H1 (cell line): ENCODE results near the gene GINS2. TPM values are rescaled to one million over a fixed set of nuclear protein-coding genes. Genes with fewer than 3 reads are reported as not detected.

Experiments
- CTCF ChIA-PET: fragments of 300-600 bp; sonication (Branson Sonifier 250); formaldehyde crosslinking; loops from one replicate; lab custom pipeline; 2021; ENCODE audit not compliant: partially characterized antibody; lab: Charles Lee
- POLR2A ChIA-PET: fragments of 300-600 bp; sonication (Branson Sonifier 250); formaldehyde crosslinking; loops from one replicate; lab custom pipeline; 2021; ENCODE audit warnings: inconsistent platforms; ENCODE audit not compliant: partially characterized antibody; lab: Charles Lee
- DNase-seq, 2 experiments: peaks; one replicate each; pipeline versions ENCODE4 v3.0.0 to v3.0.0-alpha.2; 2010 to 2022; ENCODE audit warnings: low spot score in 2 of 2, low read depth in 1 of 2, mixed read lengths in 1 of 2
- FAIRE-seq: peaks from 2 replicates; lab custom pipeline; 2011; peaks lifted over from hg19 to GRCh38; lab: Jason Lieb, UNC
- H2AFZ ChIP-seq: 2 replicates; pipeline ENCODE4 v1.8.1; 2012; ENCODE audit warnings: low read length, inconsistent platforms
- H2AK5ac ChIP-seq: 2 replicates; pipeline ENCODE4 v1.6.1; 2013; ENCODE audit warnings: low read depth, low read length
- H2BK120ac ChIP-seq: replicated peaks from 2 replicates; pipeline ENCODE3; 2013; ENCODE audit warnings: low read depth, low read length, inconsistent platforms
- H2BK12ac ChIP-seq: 2 replicates; pipeline ENCODE4 v1.6.1; 2013; ENCODE audit warnings: low read depth, low read length
- H2BK15ac ChIP-seq: 2 replicates; pipeline ENCODE4 v1.6.1; 2013; ENCODE audit warnings: low read length
- H2BK20ac ChIP-seq: 2 replicates; pipeline ENCODE4 v1.6.1; 2013; ENCODE audit warnings: low read length
- H2BK5ac ChIP-seq: 2 replicates; pipeline ENCODE4 v1.6.1; 2013; ENCODE audit warnings: low read depth, low read length
- H3K14ac ChIP-seq: 2 replicates; pipeline ENCODE4 v1.6.1; 2013; ENCODE audit warnings: inconsistent platforms; ENCODE audit not compliant: insufficient read length
- H3K18ac ChIP-seq: 2 replicates; pipeline ENCODE4 v1.6.1; 2013; ENCODE audit warnings: low read length; ENCODE audit errors: extremely low read depth
- H3K23ac ChIP-seq: 2 replicates; pipeline ENCODE4 v1.6.1; 2013; ENCODE audit warnings: inconsistent platforms; ENCODE audit not compliant: insufficient read length
- H3K23me2 ChIP-seq: 2 replicates; pipeline ENCODE4 v1.6.1; 2013; ENCODE audit warnings: low read depth, low read length
- H3K27ac ChIP-seq: 2 replicates; pipeline ENCODE4 v1.6.1; 2011; ENCODE audit warnings: low read depth, low read length, inconsistent platforms
- H3K27me3 ChIP-seq, 4 experiments: replicated peaks in 1 of 4; 1 replicate in 1 of 4; 2 replicates in 3 of 4; pipeline versions ENCODE4 v1.6.1 to v1.8.1; 2011 to 2013; ENCODE audit warnings: low read length in 3 of 4, mild to moderate bottlenecking in 3 of 4, inconsistent platforms in 2 of 4, mixed read lengths in 2 of 4, moderate library complexity in 1 of 4; ENCODE audit not compliant: control insufficient read depth in 3 of 4, insufficient read depth in 3 of 4; ENCODE audit errors: extremely low read depth in 1 of 4
- H3K36me3 ChIP-seq, 4 experiments: 2 replicates each; pipeline versions ENCODE4 v1.6.1 to v1.8.1; 2011 to 2013; ENCODE audit warnings: mild to moderate bottlenecking in 4 of 4, low read length in 3 of 4, moderate library complexity in 2 of 4, control low read depth in 1 of 4, inconsistent platforms in 1 of 4; ENCODE audit not compliant: insufficient read depth in 4 of 4, control insufficient read depth in 2 of 4
- H3K4ac ChIP-seq: replicated peaks from 2 replicates; pipeline ENCODE3; 2013; ENCODE audit warnings: low read length, low read depth, mixed read lengths, inconsistent platforms; ENCODE audit not compliant: insufficient read length
- H3K4me1 ChIP-seq, 4 experiments: replicated peaks in 1 of 4; 1 replicate in 1 of 4; 2 replicates in 3 of 4; pipeline versions ENCODE4 v1.6.1 to v1.8.1; 2011 to 2013; ENCODE audit warnings: low read length in 3 of 4, inconsistent platforms in 2 of 4, mixed read lengths in 1 of 4; ENCODE audit not compliant: insufficient read depth in 4 of 4, control insufficient read depth in 3 of 4
- H3K4me2 ChIP-seq, 2 experiments: 2 replicates each; pipeline versions ENCODE4 v1.6.1 to v1.8.1; 2011 to 2013; ENCODE audit warnings: low read depth in 2 of 2, low read length in 2 of 2, control low read depth in 1 of 2, inconsistent platforms in 1 of 2, mild to moderate bottlenecking in 1 of 2; ENCODE audit not compliant: insufficient read depth in 1 of 2
- H3K4me3 ChIP-seq, 4 experiments: fragments of 200-600, 300-600 bp in 1 of 4; sonication (generic), shearing (Covaris generic), sonication (Bioruptor Twin) in 1 of 4; 2 replicates each; pipeline versions ENCODE4 v1.5.1 to v1.8.1; 2011 to 2016; ENCODE audit warnings: low read length in 4 of 4, low read depth in 3 of 4, control low read depth in 2 of 4, inconsistent platforms in 2 of 4, mild to moderate bottlenecking in 2 of 4, mixed read lengths in 1 of 4, moderate library complexity in 1 of 4; ENCODE audit not compliant: insufficient read depth in 2 of 4; ENCODE audit errors: extremely low read depth in 1 of 4
- H3K56ac ChIP-seq: replicated peaks from 2 replicates; pipeline ENCODE3; 2013; ENCODE audit warnings: low read depth, mild to moderate bottlenecking, mixed read lengths, low read length, inconsistent platforms; ENCODE audit not compliant: insufficient read length
- H3K79me1 ChIP-seq: 2 replicates; pipeline ENCODE4 v1.6.1; 2013; ENCODE audit warnings: low read depth, low read length, control low read depth
- H3K79me2 ChIP-seq, 2 experiments: 2 replicates each; pipeline versions ENCODE4 v1.6.1 to v1.8.1; 2012 to 2013; ENCODE audit warnings: low read length in 2 of 2, mild to moderate bottlenecking in 2 of 2, inconsistent platforms in 1 of 2; ENCODE audit not compliant: insufficient read depth in 2 of 2, control insufficient read depth in 1 of 2
- H3K9ac ChIP-seq, 4 experiments: replicated peaks in 1 of 4; 1 replicate in 1 of 4; 2 replicates in 3 of 4; pipeline versions ENCODE4 v1.6.1 to v1.8.1; 2011 to 2013; ENCODE audit warnings: low read depth in 3 of 4, low read length in 3 of 4, control low read depth in 2 of 4, mild to moderate bottlenecking in 2 of 4, moderate library complexity in 2 of 4, inconsistent platforms in 1 of 4; ENCODE audit errors: extremely low read depth in 1 of 4
- H3K9me3 ChIP-seq, 2 experiments: 2 replicates each; pipeline versions ENCODE4 v1.6.1 to v1.8.1; 2012 to 2013; ENCODE audit warnings: mild to moderate bottlenecking in 2 of 2, moderate library complexity in 2 of 2, control low read depth in 1 of 2, inconsistent platforms in 1 of 2, low read depth in 1 of 2, low read length in 1 of 2, mixed read lengths in 1 of 2; ENCODE audit not compliant: insufficient read depth in 2 of 2
- H4K20me1 ChIP-seq, 2 experiments: replicated peaks in 1 of 2; 2 replicates each; pipeline versions ENCODE3 to v1.8.1; 2011 to 2013; ENCODE audit warnings: inconsistent platforms in 2 of 2, low read length in 2 of 2, mild to moderate bottlenecking in 1 of 2; ENCODE audit not compliant: insufficient read depth in 2 of 2, control insufficient read depth in 1 of 2
- H4K5ac ChIP-seq: 2 replicates; pipeline ENCODE4 v1.6.1; 2013; ENCODE audit warnings: low read length, low read depth, mixed read lengths, inconsistent platforms; ENCODE audit not compliant: insufficient read length
- H4K8ac ChIP-seq: 2 replicates; pipeline ENCODE4 v1.8.0; 2013; ENCODE audit warnings: mild to moderate bottlenecking, moderate library complexity, low read length, inconsistent platforms; ENCODE audit not compliant: insufficient read depth; ENCODE audit errors: extremely low read depth
- H4K91ac ChIP-seq: replicated peaks from 2 replicates; pipeline ENCODE3; 2013; ENCODE audit warnings: low read length, mixed read lengths, inconsistent platforms; ENCODE audit not compliant: insufficient read length
- HDAC2 ChIP-seq, 2 experiments: fragments of 300-600 bp in 1 of 2; sonication (generic) in 1 of 2; IDR thresholded peaks; 2 replicates each; pipeline ENCODE4 v1.6.1; 2011 to 2012; ENCODE audit warnings: low read depth in 2 of 2, low read length in 2 of 2, mild to moderate bottlenecking in 2 of 2, moderate library complexity in 2 of 2, borderline replicate concordance in 1 of 2, inconsistent platforms in 1 of 2
- RFX5 ChIP-seq: IDR thresholded peaks from 2 replicates; pipeline ENCODE4 v1.6.1; 2011; ENCODE audit warnings: low read depth, low read length, improper control_type of control experiment, borderline replicate concordance
- WGBS, 2 experiments: shearing (Covaris generic) in 1 of 2; methylation state at CpG; one replicate each; pipeline versions ENCODE4 v1.1.6 to v1.1.7; 2013 to 2015; ENCODE audit warnings: low lambda C conversion rate in 2 of 2, mixed read lengths in 2 of 2, inconsistent platforms in 1 of 2, low coverage in 1 of 2, missing lambda C conversion rate in 1 of 2; ENCODE audit not compliant: insufficient replicate concordance in 2 of 2, insufficient coverage in 1 of 2, insufficient read length in 1 of 2; ENCODE audit errors: extremely low coverage in 1 of 2, missing lambda C conversion rate in 1 of 2; 5-methylcytosine and 5-hydroxymethylcytosine counted together
- polyA plus RNA-seq, 7 experiments: library from polyadenylated mRNA; depleted of rRNA in 3 of 7; stranded (reverse) in 5 of 7; unstranded in 2 of 7; fragments of >200 nt in 5 of 7; fragments of 200-250 nt in 2 of 7; gene quantifications; 1 replicate in 5 of 7; 2 replicates in 1 of 7; 4 replicates in 1 of 7; pipeline versions ENCODE4 v1.2.1 to v1.2.3, GENCODE V29; 2011 to 2013; ENCODE audit warnings: missing spikeins in 2 of 7, mixed read lengths in 2 of 7
- total RNA-seq: library from RNA; stranded (reverse); fragmentation: NEBNext Ultra II Directional; extraction: Animal tissue kit (Norgen Biotek cat#: 25700); gene quantifications from 2 replicates; pipeline ENCODE4 v1.2.1, GENCODE V29; 2021

GINS2 gene
- total and polyA plus RNA-seq, 2 of the 8 experiments (the other 6 are each of a cell fraction or from before 2014, with no cell fraction given) = 29.4 to 59.1 TPM

DNA sequence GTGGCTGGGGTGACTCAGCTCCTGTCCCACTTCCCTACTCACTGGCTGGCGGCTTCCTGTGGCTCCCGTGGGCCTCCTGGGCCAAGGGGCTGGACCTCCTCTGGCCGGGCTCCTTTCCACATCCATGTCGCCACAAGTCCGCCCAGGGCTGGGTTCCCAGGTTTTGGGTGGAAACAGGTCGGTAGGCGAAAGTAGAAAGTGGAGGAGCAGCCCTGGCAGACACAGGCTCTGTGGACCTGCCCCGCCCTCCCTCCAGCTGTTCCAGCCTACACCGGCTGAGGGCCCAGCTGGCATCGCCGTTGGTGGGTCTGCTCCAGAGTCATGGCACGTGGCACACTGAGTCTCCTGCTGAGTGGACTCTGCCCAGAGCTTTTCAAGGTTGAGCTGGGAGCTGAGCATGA, 47.0 kb downstream of the GINS2 start:
- Histone ChIP-seq H4K8ac (no peak overlapping the region; the same call in 1 of the 2 replicates), H2AFZ (no peak overlapping the region), H3K4me3 (no peak overlapping the region), H3K9me3 (no peaks in the 10 kb centered on the region), H3K4ac (no peak overlapping the region), H3K27ac (no peak overlapping the region), H3K9ac (no peak overlapping the region), H3K79me1 (peaks cover 21% of the 10 kb centered on the region), H2BK15ac (no peak overlapping the region), H3K14ac (no peak overlapping the region), H2BK120ac (no peak overlapping the region), H3K56ac (no peak overlapping the region), H2BK20ac (no peak overlapping the region), H3K36me3 (peaks cover 0 to 7% (median 3%) of the 10 kb centered on the region in 4 experiments; a peak in 3 of 8 replicates), H3K27me3 (no peaks in the 10 kb centered on the region), H4K5ac (no peak overlapping the region), H4K20me1 (peaks cover 40 to 57% of the 10 kb centered on the region in 2 experiments), H3K23ac (no peak overlapping the region), H3K23me2 (no peaks in the 10 kb centered on the region), H3K4me1 (peaks cover 0 to 5% (median 0%) of the 10 kb centered on the region in 4 experiments; a peak in 4 of 7 replicates), H3K79me2 (peaks cover 0 to 89% of the 10 kb centered on the region in 2 experiments; a peak in 3 of 4 replicates), H3K4me2 (no peak overlapping the region), H2BK5ac (no peak overlapping the region), H3K18ac (no peak overlapping the region; the same call in 1 of the 2 replicates), H4K91ac (no peak overlapping the region), H2AK5ac (no peak overlapping the region), H2BK12ac (no peak overlapping the region)
- POLR2A ChIA-PET = interaction anchor here (1.1 kb wide), 1 partner anchor 13 kb away, joined by 3 read pairs; no protein-coding TSS in a partner anchor
- DNase-seq (no peak), FAIRE-seq (no peak)
- CTCF ChIA-PET = interaction anchor here (1.0 to 2.3 kb wide), 5 partner anchors 10 to 220 kb away, joined by 3 to 6 read pairs (median 3); no protein-coding TSS in a partner anchor
- TF ChIP-seq RFX5 (no peak), HDAC2 (IDR thresholded peaks at IDR 0.05; ENCODE audit: borderline replicate concordance in 1 of 2, low read depth in 2 of 2, low read length in 2 of 2) (no peak)
- 92% methylated on average over 11 of the region's 12 CpGs; no CpG with 5 or more reads in 1 of the 2 experiments for WGBS, 2 experiments
